Thyroid gland (tissue), 4 donors: Measurements from ENCODE around the gene DKK2. TPM values are rescaled to one million over a fixed set of nuclear protein-coding genes. Genes with fewer than 3 reads are reported as not detected.

Experiments
- DNase-seq, 2 donors: peaks; one replicate each; pipeline ENCODE4 v3.0.0-alpha.2; 2019
- H3K27ac ChIP-seq, 3 donors: fragments of 200-600 bp; sonication (generic); 1 replicate in 2 of 3; 2 replicates in 1 of 3; pipeline ENCODE4 v1.5.1; 2016 to 2019; ENCODE audit warnings: mild to moderate bottlenecking in 1 of 3, moderate library complexity in 1 of 3
- H3K27me3 ChIP-seq: fragments of 200-600 bp; sonication (generic); one replicate; pipeline ENCODE4 v1.5.1; 2019
- H3K36me3 ChIP-seq, 2 donors: fragments of 200-600 bp; sonication (generic); one replicate each; pipeline ENCODE4 v1.5.1; 2016 to 2019
- H3K4me1 ChIP-seq, 2 donors: fragments of 200-600 bp; sonication (generic); one replicate each; pipeline ENCODE4 v1.5.1; 2017 to 2019
- H3K4me3 ChIP-seq, 3 donors: fragments of 200-600 bp; sonication (generic); replicated peaks in 1 of 3; 1 replicate in 2 of 3; 2 replicates in 1 of 3; pipeline ENCODE4 v1.5.1; 2016; ENCODE audit warnings: mild to moderate bottlenecking in 1 of 3
- H3K9me3 ChIP-seq: fragments of 200-600 bp; sonication (generic); one replicate; pipeline ENCODE4 v1.5.1; 2017
- POLR2A ChIP-seq, 2 donors: fragments of 450-650 bp; IDR thresholded peaks; one replicate each; pipeline ENCODE4 v1.6.1; 2017; ENCODE audit warnings: antibody characterized with exemption in 2 of 2, mild to moderate bottlenecking in 2 of 2, moderate library complexity in 1 of 2
- WGBS, 2 donors: methylation state at CpG; one replicate each; pipeline ENCODE4 v1.1.5; 2017; 5-methylcytosine and 5-hydroxymethylcytosine counted together
- intact Hi-C: fragments of 100-400 bp; cut with DNase I; formaldehyde crosslinking; loops from one replicate; pipeline ENCODE4 v1.15.1; 2023
- total RNA-seq, 4 donors: library from RNA; depleted of rRNA; stranded (reverse); fragments of >200 nt; gene quantifications; one replicate each; pipeline ENCODE4 v1.2.3, GENCODE V29; 2016
- TF ChIP-seq, protein P1 (sequence below), 6 experiments: fragments of 200-600 bp in 3 of 6; fragments of 450-650 bp in 3 of 6; sonication (generic) in 3 of 6; IDR thresholded peaks; one replicate each; pipeline ENCODE4 v1.5.1; 2016 to 2019; ENCODE audit warnings: antibody characterized with exemption in 6 of 6, mild to moderate bottlenecking in 2 of 6, inconsistent platforms in 1 of 6, moderate library complexity in 1 of 6

The DKK2 gene, protein sequence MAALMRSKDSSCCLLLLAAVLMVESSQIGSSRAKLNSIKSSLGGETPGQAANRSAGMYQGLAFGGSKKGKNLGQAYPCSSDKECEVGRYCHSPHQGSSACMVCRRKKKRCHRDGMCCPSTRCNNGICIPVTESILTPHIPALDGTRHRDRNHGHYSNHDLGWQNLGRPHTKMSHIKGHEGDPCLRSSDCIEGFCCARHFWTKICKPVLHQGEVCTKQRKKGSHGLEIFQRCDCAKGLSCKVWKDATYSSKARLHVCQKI
- 1 to 10 TPM in 2 of 4 donors, under 1 TPM in 2; 0.34 to 1.5 (median 0.77) TPM for total RNA-seq

DNA sequence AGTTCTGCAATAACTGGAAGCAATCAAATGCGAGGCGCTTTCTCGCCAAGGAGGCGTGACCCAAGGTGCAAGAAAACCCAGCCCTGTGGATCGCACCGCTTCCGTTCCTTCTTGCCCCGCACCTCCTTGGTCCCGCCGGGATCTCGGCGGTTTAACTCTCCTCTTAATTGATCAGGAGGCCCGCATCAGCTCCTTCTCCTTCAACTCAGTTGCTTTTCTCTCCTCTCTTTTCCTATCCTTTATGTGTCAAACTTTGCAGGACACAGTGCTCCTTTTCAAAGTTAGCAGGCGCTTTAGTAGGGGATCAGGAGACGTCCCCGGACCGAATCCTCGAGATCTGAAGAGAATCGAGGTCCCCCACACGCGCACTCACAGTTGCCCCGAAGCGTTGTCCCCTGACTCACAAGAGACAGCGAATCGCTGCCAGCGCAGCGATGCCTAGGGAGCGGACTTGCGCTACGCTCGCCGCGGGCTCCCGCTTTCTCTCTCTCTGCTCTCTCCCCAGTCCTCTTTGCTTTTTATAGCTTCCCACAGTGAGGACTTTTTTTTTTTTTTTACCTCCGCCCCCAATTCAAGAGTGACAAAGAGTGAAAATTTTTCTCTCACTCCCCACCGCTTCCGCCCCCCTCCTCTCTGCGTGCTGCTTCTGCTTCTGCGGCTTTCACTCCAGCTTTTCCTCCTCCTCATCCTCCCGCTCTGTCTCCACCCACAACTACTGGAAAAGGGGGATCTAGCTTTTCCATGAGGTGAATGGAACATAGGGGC lies at the start of gene DKK2:
TSS of gene DKK2 (minus strand) at position 495 of the 765 bp plus-strand sequence. CDS start 722 bp downstream, outside the sequence.
- peak; percentile 8 to 13 for DNase-seq
- no peaks in the 10 kb centered on the region for H3K9me3 ChIP-seq
- TF ChIP-seq, protein P1, sequence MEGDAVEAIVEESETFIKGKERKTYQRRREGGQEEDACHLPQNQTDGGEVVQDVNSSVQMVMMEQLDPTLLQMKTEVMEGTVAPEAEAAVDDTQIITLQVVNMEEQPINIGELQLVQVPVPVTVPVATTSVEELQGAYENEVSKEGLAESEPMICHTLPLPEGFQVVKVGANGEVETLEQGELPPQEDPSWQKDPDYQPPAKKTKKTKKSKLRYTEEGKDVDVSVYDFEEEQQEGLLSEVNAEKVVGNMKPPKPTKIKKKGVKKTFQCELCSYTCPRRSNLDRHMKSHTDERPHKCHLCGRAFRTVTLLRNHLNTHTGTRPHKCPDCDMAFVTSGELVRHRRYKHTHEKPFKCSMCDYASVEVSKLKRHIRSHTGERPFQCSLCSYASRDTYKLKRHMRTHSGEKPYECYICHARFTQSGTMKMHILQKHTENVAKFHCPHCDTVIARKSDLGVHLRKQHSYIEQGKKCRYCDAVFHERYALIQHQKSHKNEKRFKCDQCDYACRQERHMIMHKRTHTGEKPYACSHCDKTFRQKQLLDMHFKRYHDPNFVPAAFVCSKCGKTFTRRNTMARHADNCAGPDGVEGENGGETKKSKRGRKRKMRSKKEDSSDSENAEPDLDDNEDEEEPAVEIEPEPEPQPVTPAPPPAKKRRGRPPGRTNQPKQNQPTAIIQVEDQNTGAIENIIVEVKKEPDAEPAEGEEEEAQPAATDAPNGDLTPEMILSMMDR (IDR thresholded peaks at IDR 0.05), result no peak
- no peak for TF ChIP-seq POLR2A (IDR thresholded peaks at IDR 0.05)
- 1 to 3% methylated on average over 40 of the region's 40 CpGs for WGBS, 2 donors
- H3K4me1 ChIP-seq, result peaks cover 3 to 23% of the 10 kb centered on the region in 2 donors
- intact Hi-C loops, result no loop called here
- H3K4me3 ChIP-seq, result no peak within 1 kb of the TSS
- no peaks in the 10 kb centered on the region for H3K36me3 ChIP-seq
- H3K27me3 ChIP-seq, result peaks cover 7% of the 10 kb centered on the region
- H3K27ac ChIP-seq, result no peak within 1 kb of the TSS

DNA sequence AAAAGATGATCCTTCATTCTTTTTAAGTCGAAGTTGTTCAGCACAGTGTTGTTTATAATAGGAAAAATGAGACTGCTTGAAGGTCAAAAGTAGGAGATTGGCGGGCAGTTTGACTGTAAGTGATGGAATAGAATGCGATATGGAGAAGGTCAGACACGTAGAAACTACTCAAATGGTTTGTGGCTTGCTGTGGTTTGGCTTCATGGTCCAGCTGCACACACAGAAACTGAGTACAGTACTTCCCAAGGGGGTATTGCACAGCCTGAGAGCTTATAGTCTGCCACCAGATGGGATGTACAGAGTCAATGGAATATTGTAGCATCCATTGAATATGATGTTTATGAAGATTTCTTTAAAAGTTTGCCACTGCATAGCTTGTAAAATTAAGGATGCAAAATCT lies 41.1 kb upstream of the DKK2 start:
- TF ChIP-seq, protein P1 (IDR thresholded peaks at IDR 0.05), result no peak
- TF ChIP-seq POLR2A (IDR thresholded peaks at IDR 0.05), result no peak
- intact Hi-C loops, result no loop called here
- H3K4me3 ChIP-seq, result no peak overlapping the region
- H3K27ac ChIP-seq, result no peak overlapping the region
- no peaks in the 10 kb centered on the region for H3K36me3 ChIP-seq
- no peaks in the 10 kb centered on the region for H3K27me3 ChIP-seq
- no peak for DNase-seq
- H3K9me3 ChIP-seq, result no peaks in the 10 kb centered on the region
- WGBS, 2 donors, result 80 to 87% methylated on average over 4 of the region's 4 CpGs
- no peaks in the 10 kb centered on the region for H3K4me1 ChIP-seq

DNA sequence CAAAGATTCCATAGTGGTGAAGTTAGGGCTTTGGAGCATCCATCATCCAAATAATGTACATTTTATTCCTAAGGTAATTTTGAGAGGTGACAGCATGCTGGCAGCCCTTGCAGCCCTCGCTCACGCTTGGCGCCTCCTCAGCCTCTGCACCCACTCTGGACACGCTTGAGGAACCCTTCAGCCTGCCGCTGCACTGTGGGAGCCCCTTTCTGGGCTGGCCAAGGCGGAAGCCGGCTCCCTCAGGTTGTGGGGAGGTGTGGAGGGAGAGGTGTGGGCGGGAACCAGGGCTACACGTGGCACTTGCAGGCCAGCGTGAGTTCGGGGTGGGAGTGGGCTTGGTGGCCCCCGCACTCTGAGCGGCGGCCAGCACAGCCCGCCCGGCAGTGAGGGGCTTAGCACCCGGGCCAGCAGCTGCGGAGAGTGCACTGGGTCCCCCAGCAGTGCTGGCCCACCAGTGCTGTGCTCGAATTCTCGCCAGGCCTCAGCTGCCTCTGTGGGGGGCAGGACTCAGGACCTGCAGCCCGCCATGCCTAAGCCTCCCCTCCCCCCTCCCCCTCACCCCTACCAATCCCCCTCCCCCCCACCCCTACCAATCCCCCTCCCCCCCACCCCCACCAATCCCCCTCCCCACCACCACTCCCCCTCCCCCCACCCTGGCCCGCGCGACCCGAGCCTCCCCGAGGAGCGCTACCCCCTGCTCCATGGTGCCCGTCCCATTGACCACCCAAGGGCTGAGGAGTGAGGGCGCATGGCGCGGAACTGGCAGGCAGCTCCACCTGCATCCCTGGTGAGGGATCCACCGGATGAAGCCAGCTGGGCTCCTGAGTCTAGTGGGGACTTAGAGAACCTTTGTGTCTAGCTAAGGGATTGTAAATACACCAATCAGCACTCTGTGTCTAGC lies 37.0 kb upstream of the DKK2 start:
- DNase-seq, result no peak
- H3K4me3 ChIP-seq, result no peak overlapping the region
- TF ChIP-seq, protein P1 (IDR thresholded peaks at IDR 0.05), result no peak
- no peak for TF ChIP-seq POLR2A (IDR thresholded peaks at IDR 0.05)
- H3K9me3 ChIP-seq, result no peaks in the 10 kb centered on the region
- no peaks in the 10 kb centered on the region for H3K4me1 ChIP-seq
- intact Hi-C loops, result no loop called here
- H3K27me3 ChIP-seq, result no peaks in the 10 kb centered on the region
- H3K36me3 ChIP-seq, result no peaks in the 10 kb centered on the region
- no peak overlapping the region for H3K27ac ChIP-seq
- 92% methylated on average over 20 to 27 of the region's 32 CpGs for WGBS, 2 donors

DNA sequence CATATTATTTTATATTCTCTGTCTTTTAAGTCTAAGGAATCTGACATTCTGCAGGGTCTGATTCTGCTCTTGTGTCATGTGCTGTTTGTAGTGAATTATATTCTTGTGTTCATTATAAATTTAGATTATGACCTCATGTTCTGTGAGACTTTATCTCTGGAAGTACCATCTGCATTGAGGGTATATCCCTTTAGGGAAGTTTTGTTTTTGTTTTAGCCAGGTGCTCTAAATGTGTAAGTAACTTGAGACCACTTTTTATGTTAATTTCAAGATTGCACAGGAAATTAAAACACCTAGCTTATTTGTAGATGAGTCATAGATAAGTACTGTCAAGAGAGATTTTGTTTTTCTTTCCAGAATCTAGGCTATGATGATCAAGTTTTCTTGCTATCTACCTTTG lies 35.0 kb upstream of the DKK2 start:
- Histone ChIP-seq H3K4me1 (no peaks in the 10 kb centered on the region), H3K4me3 (no peak overlapping the region)
- intact Hi-C loops, result no loop called here

DNA sequence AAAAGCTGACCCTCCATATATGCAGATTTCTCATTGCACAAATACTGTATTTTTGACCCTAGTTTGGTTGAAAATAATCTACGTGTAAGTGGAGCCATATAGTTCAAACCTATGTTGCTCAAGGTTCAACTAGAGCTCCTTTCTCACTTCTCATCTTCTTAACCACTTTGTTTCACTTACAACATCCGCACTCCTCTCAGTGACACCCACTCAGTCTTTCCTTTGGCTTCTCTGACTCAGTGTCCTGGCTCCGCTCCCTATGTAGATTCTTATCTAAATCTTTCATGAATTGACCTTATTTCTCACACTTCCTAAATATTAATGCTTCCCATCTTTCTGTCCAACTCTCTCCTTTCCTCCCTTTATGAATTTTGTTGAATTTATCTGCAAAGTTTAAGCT lies 32.9 kb upstream of the DKK2 start:
- Histone ChIP-seq H3K4me3 (no peak overlapping the region), H3K36me3 (no peaks in the 10 kb centered on the region), H3K9me3 (no peaks in the 10 kb centered on the region), H3K27me3 (no peaks in the 10 kb centered on the region), H3K4me1 (no peaks in the 10 kb centered on the region), H3K27ac (no peak overlapping the region)
- intact Hi-C loops, result no loop called here
- 80 to 85% methylated on average over 3 of the region's 3 CpGs for WGBS, 2 donors
- TF ChIP-seq, protein P1 (IDR thresholded peaks at IDR 0.05), result no peak
- TF ChIP-seq POLR2A (IDR thresholded peaks at IDR 0.05), result no peak
- DNase-seq, result no peak

More for the DNA sequence above, 35.0 kb upstream of the DKK2 start:
- no peaks in the 10 kb centered on the region for H3K36me3 ChIP-seq
- TF ChIP-seq POLR2A (IDR thresholded peaks at IDR 0.05), result no peak
- no peaks in the 10 kb centered on the region for H3K9me3 ChIP-seq
- DNase-seq, result no peak
- H3K27ac ChIP-seq, result no peak overlapping the region
- no peaks in the 10 kb centered on the region for H3K27me3 ChIP-seq
